HUDEP-2 (cell line): Measurements from ENCODE around the gene MCAT.

Source experiments
- DNase-seq, 76 experiments: peaks; one replicate each; lab custom pipeline; 2025; ENCODE audit not compliant: unreplicated experiment in 76 of 76; lab: John Stamatoyannopoulos, UW

Gene MCAT, protein sequence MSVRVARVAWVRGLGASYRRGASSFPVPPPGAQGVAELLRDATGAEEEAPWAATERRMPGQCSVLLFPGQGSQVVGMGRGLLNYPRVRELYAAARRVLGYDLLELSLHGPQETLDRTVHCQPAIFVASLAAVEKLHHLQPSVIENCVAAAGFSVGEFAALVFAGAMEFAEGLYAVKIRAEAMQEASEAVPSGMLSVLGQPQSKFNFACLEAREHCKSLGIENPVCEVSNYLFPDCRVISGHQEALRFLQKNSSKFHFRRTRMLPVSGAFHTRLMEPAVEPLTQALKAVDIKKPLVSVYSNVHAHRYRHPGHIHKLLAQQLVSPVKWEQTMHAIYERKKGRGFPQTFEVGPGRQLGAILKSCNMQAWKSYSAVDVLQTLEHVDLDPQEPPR

DNA sequence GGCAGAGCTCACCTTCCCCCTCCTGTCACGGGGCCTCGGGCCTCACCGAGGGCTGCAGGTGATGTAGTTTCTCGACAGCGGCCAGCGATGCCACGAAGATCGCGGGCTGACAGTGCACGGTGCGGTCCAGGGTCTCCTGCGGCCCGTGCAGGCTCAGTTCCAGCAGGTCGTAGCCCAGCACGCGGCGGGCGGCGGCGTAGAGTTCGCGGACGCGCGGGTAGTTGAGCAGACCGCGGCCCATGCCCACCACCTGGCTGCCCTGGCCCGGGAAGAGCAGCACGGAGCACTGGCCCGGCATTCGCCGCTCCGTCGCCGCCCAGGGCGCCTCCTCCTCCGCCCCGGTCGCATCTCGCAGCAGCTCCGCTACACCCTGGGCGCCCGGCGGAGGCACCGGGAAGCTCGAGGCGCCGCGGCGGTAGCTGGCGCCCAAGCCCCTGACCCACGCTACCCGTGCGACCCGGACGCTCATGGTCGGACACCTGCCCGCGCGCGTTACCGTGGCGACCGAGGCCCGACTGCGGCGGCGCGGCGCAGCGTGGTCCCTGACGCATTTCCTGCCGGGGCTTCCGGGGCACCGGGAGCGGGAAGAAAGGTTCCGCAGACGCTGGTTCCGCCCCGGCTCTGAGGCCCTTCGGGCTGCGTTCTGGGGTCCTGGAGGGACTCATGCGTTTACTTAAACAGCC lies at the start of gene MCAT:
MCAT (minus strand) TSS at position 519 of the 683 bp plus-strand sequence; CDS start at position 469, 50 bp downstream.
- DNase-seq = peak in 71 of 76 experiments; percentile 23 to 84 (median 70)

DNA sequence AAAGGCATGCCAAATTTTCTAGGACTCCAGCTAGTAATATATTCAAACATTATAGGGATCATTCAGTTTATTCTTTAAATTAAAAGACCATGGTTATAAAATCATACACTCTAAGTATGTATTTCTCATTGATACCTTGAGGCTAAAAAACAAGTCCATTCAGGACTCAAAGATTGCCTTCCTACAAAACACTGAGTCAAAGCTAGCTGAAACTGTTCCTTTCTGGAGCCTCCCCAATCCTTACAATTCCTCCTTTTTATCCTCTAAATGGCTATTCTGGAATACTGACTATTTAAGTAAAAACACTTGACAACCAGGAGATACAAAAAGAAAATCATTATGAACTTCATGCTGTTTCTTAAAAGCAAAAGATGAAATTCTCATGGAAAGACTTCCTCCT lies 48.6 kb upstream of the MCAT start:
- DNase-seq = no peak

DNA sequence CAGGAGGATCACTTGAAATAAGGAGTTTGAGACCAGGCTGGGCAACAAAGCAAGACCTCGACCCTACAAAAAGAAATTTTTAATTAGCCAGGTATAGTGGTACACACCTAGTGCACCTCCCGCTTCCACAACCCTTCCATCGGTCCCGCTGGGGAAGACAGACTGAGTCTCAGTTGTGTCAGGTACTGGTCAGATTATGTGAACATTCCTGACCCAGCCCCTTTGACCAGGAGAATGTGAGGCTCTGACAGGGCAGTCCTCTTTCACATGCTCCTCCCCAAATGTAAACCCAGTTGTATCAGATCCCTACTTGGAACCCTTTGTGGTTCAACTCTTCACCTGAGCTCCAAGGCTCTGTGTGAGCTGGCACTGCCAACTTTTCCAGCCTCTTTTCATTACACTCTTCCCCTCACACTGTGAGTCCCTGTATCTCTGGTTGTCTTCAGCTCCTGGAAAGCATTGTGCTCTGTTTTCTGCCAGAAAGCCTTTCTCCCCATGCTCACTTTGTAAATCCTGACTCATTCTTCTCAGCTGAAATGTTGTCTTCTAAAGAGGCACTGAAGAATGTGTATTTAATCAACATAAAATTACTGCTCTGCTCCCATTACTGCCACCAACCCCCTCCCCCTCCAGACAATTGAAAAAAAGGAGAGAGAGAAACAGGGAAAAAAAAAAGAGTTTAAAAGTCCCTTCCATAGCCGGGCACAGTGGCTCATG lies 45.8 kb upstream of the MCAT start:
- DNase-seq = no peak

DNA sequence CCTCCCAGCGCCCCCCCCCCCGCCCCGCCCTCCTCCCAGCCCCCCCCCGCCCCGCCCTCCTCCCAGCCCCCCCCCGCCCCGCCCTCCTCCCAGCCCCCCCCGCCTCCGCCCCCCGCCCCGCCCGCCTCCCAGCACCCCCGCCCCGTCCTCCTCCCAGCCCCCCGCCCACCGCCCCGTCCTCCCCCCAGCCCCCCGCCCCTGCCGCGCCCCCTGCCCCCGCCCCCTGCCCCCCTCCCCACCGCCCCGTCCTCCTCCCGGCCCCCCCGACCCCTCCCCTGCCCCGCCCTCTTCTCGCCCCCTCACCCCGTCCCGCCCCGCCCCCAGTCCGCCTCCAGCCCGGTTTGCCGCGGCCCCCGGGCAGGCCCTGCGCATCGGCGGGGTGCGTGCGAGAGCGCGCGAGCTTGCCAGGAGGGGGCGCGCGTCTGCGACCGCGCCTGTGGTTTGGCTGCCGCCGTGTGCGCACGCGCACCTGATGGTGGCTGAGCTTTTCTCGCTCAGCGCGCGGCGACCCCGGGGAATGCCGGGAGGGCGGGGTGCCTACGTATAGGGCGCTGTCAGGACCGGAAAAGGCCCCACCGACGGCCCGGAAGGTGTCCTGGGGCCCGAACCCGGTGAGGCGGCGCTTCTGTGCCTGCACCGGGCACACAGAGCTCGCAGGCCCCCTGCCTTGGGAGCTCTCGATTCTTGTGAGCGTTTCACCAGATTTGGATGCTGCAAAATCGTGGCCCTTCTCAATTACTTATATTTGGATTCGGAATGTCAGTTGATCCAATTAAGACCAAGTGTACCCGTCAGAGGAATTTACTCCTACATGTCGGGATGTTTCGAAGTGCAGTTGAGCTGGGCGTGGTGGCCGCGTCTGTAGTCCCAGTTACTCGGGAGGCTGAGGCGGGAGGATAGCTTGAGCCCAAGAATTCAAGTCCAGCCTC lies 44.2 kb upstream of the MCAT start:
- DNase-seq = peak in 74 of 76 experiments; percentile 49 to 97 (median 94)

DNA sequence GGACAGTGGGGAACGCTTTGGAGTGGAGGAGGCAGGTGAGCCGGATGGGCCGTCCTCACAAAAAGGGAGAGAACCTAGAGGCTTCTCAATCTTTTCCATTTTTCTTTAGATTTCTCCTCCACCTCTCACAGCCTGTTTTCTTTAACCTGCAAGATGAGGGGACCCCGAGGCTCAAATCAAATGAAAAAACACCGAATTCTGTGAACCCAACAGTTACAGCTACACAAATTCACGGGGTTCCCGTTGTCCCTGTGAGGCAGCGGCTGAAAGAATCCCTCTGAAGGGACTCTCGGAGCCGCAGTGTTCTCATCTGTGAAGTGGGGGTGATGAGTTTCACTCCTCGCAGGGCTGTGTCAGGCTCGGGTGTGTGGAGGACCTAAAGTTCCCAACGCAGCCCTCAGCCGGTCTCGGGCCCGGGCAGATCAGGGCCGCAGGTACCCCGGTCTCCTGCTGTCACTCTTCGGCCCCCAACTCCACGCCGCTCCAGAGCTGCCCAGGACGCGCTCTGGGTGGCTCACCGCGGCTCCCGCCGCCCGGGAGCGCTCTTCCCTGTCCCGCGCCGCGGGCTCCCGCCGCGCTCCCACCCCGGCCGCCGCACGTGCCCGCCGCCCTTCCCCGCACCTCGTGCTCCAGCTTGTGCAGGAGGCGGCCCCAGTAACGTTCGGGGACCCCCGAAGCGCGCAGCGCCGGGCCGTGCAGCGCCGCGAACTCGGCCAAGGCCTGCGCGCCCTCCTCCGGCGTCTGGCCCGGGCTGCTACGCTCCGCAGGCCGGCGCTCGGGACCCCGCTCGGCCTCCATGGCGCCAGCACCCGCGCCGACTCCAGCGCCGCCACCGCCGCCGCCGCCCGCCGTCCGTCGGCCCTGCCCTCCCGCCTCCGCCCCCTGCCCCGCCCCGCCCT lies 43.3 kb upstream of the MCAT start, which contains the start of gene TTLL12:
TTLL12 (minus strand) TSS at position 863 of the 899 bp plus-strand sequence; CDS start at position 798, 65 bp downstream.
- DNase-seq = peak in 41 of 76 experiments; percentile 4 to 62 (median 37)

DNA sequence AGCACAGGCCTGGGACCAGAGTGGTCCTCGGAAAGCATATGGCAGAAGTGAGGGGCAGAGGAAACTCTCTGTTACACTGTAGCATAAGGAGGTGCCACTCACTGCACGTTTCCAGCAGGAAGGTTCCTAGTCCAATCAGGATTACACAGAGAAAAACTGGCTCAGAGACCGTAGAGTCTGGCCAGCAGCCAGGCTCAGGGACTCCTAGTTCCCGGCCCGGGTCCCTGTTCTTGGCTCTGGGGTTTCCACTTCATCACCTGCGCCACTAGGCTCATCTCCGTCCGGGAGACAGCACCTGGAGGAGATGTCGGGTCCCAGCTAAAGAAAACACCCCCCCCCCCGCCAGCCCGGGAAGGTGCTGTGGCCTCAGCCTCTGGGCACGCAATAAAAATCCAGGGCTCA lies 42.7 kb upstream of the MCAT start:
- DNase-seq = peak in 19 of 76 experiments; percentile 6 to 37 (median 19)

DNA sequence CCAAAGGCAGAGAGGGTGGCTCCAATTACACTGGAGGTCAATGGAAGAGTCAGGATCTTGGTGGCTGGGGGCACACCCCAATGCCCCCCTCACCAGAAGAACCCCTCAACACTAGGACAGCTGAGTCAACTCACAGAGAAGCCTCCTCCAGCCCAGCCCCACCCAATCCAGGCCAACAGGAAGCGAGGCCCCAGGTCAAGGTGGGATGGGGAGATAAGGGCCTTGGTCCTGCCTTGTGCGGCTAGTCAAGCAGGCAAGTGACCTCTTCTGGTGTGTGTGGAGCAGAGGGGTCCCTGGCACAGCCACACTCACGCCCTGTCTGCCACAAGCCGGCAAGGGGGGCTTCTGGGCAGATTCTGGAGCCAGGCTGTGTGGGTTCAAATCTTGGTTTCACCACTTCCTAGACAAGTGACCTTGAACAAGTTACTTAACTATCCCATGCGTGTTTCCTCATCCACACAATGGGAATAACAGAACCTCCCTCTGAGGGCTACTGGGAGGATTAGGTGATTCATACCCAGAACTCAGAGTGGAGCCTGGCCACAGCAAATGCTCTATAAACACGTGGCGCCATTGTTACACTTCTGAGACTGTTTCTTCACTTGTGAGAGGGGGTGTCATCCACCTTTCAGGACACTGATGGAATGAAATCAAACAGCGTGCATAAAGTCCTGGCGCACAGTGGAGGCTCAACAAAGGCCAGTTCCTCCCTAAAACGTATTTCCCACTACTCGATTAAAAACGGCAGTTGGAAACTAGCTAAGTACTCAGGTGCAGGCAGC lies 40.5 kb upstream of the MCAT start:
- DNase-seq = peak in 74 of 76 experiments; percentile 35 to 92 (median 74)

DNA sequence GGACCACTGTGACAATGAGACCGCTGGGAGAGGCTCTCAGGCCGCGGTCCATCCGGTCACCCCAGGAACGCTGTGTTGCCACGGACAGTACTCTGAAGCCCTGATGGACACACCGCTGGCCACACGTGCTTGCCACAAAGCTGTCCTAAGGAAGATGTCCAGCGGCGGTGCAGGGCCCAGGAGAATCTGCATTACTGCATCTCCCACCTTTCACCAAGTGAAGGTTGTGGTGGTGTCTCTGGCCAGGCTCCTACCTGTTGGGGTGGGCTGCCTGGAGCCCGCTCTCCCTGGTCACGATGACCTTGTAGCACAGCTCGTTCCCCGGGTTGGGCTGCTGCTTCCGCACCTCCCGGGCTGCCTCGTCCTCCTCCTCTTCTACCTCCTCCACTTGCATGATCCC lies 39.5 kb upstream of the MCAT start:
- DNase-seq = no peak

DNA sequence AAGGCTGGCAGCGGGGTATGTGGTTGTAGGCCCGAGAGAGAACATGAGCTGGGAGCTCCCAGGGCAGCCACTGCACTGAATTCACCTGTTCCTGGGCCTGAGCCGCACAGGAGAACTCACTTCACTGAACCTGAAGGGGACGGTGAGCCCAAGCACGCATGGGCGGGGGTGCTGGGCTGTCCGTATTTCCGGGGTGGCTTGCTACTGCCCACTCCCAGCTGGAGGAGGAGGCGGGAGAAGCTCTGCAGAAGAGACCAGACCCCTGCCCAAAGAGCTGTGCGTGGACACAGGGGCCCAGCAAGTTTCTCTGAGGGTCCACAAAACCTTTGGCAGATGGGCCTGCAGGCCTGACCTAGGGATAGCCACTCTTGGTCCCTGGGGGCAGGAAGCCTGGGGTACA lies 38.9 kb upstream of the MCAT start:
- no peak for DNase-seq

DNA sequence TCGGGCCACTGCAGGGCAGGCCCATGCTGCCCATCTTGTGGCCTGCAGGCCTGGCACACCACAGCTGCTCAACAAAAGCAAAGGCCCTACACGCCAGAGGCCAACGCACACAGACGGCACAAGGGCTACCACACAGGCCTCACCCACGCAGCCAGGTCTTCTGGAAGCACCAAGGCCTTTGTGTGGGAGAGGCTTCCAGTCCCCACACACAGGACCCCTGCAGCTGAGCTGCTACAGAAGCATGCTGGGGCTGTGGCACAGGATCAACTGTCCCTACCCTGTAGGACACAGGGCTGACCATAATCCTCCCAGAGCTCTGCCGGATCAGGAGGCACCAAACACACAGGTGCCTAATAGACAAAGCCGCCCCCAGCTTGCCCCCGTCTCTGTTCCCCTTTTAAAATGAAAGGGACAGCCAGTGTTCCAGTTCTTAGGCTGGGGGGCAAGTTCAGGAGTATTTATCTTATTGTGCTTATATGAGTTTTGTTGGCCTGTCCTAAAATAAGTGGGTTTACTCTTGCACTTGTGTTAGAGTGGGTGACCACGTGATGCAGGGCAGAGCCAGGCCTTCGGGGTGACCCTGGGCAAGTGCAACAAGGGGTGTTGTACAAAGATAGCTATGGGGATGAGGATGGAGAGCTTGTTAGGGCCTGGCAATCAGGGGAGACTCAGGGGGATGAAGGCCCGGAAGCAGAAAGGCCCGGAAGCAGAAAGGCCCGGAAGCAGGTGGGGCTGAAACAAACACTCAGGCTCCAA lies 38.3 kb upstream of the MCAT start:
- DNase-seq = no peak

DNA sequence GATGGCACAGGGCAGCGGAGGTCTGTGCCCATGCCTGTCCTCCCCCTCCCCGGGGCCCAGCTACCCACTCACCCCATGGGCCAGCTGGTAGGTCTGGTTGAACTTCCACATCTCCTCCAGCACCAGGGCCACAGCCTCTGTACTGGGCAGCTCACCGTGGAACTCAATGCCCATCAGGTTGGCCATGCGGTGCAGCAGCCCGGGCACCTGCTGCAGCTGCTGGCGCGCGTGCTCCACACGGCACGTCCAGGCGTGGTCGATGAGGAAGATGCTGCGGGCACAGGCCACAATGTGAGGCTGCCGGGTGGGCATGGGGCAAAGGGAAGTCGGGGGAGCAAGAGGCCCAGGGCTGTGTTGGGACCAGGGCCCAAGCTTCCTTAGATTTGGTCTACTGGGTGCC lies 37.5 kb upstream of the MCAT start:
- DNase-seq = no peak

DNA sequence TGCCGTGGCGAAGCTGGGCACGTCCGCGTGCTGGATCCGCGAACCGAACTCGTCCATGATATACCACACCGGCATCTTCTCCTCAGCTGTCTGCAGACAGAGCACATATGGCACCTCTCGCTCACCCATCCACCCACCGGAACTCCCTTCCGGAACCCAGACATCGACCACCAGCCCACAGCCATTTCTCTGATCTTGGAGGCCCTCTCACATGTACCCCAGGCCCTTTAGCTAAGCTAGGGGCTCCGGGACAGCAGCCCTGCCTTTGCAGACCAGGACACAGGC lies 36.7 kb upstream of the MCAT start:
- DNase-seq = no peak

DNA sequence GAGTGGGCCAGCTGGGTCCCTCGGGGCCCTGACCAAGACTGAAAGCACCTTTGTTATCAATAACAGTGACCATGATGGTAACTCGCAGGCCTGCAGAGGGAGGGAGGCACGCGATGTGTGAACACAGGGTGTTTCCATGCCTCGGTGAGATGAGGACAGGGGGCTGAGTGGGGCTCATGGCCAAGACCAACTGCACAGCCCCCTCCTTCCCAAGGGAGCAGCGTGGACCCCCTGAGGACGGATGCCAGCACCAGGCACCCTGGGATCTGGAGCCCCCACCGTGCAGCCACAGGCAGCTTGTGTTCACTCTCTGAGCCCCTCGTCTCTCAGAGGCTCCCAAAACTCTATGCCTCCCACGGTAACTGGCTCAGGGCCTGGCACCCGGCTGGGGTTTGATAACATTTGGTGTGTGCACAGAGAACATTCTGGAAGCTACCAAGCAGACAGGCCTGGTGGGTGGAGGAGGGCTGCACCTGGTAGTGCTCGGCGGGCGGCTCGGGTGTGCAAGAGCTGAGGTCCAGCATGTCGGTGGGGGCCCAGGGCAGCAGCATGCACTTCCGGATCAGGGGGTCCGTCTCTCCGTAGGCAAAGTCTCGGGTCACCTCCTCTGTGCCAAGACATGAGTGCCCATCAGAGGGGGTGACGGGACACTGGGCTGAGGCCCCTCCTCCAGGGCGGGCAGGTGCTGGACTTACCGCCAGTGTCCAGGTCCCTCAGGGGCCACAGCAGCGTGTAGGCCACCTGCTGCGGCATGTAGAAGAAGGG lies 36.1 kb upstream of the MCAT start:
- no peak for DNase-seq

DNA sequence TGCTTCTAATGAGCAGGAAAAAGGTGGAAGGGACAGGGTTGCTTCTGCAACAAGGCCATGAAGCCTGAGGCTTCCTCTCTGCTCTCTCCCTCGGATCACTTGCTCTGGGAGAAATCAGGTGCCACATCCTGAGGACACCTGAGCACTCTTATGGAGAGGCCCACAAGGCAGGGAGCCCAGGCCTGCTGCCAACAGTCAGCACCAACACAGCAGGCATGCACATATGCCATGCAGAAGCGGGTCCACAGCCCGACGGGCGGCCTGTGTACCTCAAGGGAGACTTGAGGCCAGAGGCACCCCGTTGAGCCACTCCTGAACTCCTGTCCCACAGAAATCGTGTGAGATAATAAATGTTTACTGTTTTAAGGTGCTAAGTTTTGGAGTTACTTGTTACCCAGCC lies 34.3 kb upstream of the MCAT start:
- no peak for DNase-seq

DNA sequence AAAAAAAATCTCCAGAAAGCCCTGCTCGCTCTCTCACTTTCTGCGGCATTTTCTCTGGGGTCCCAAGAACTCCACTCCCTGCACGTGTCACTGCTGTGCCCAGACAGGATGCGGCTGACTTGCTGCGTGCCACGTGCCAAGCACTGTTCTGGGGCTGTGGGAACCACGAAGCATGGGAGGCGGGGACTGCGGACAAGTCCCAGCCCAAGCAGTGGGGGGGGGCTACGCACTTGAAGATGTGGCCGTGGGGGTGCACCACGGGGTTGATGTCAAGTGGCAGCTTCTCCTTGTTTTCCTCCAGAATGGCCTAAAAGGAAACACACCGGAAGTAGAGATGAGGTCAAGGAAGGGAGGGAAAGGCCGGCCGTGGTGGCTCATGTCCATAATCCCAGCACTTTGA lies 32.9 kb upstream of the MCAT start:
- no peak for DNase-seq

DNA sequence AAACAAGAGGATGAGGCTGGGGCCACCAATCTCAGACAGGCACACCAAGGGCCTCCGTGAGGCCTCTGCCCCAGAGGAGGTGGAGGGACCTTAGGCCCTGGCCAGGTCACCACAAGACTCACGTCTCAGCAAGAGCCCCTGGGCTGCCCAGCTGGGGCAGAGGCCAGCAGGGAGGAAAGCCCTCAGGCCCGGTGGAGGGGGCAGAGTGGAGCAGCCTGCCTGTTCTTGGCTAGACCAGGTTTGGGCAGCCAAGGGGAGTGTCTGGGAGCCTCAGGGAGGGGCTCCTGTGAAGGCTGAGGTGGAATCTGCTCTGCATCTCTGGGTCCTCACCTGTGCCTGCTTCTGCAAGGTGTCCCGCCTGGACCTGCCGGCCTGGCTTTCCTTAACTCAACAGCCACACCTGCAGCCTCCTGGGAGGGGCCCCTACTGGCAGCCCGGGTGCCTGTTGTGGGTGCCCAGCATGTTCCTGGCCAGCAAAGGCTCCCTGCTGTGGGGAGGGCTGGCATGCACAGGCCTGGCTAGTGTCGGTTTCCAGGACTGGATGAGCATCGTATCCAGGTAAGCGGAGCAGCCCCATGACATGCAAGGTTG lies 31.8 kb upstream of the MCAT start:
- no peak for DNase-seq
